NB4 (cell line): ENCODE data around the gene RAB40C.

Experiments used
- CTCF ChIP-seq: IDR thresholded peaks from one replicate; pipeline ENCODE4 v1.5.1; 2012; ENCODE audit warnings: low read depth, low read length
- POLR2A ChIP-seq: IDR thresholded peaks from 2 replicates; pipeline ENCODE4 v1.6.1; 2011; ENCODE audit warnings: mild to moderate bottlenecking; ENCODE audit not compliant: insufficient read length; ENCODE audit errors: extremely low read depth

GRCh38 chr16:643050-643368 is 53.1 kb downstream of the RAB40C start:
- TF ChIP-seq CTCF (no peak), POLR2A (no peak)
